C4-2B (cell line): Measurements from ENCODE around the gene CRYGN.

Experiments used
- CTCF ChIP-seq: fragments of 450-650 bp; conservative IDR thresholded peaks from 2 replicates; pipeline ENCODE4 v1.5.1; 2017; ENCODE audit warnings: mild to moderate bottlenecking
- ZFX ChIP-seq: fragments of 450-650 bp; IDR thresholded peaks from 2 replicates; pipeline ENCODE4 v1.6.1; 2017

- TF ChIP-seq CTCF (no peak), ZFX (no peak)
These were observed 8.1 kb downstream of the CRYGN start for GRCh38 chr7:151431768-151432311.
